GM23338 (cell line): ENCODE measurements around the gene CDK14. TPM values are rescaled to one million over a fixed set of nuclear protein-coding genes. Genes with fewer than 3 reads are reported as not detected.

ENCODE experiments used
- ATAC-seq: fragments of 200-7000 bp; cut with Tn5 transposase; 3 replicates; pipeline ENCODE4 v1.9.1; 2020
- DNase-seq: peaks from one replicate; pipeline ENCODE4 v3.0.0-alpha.2; 2015; ENCODE audit warnings: low spot score
- H2AFZ ChIP-seq: fragments of 200-600 bp; sonication (generic); 2 replicates; pipeline ENCODE4 v1.8.0; 2016; ENCODE audit warnings: antibody characterized with exemption, mild to moderate bottlenecking, moderate library complexity
- H3F3A ChIP-seq: fragments of 200-600 bp; sonication (generic); replicated peaks from 2 replicates; pipeline ENCODE4 v1.8.0; 2017; ENCODE audit warnings: antibody characterized with exemption, mixed run types, low read depth
- H3K27ac ChIP-seq: fragments of 200-600 bp; sonication (generic); 2 replicates; pipeline ENCODE4 v1.6.1; 2016; ENCODE audit warnings: low read depth
- H3K27me3 ChIP-seq: fragments of 200-600 bp; sonication (generic); 2 replicates; pipeline ENCODE4 v1.8.0; 2016; ENCODE audit warnings: mild to moderate bottlenecking, mixed run types, moderate library complexity; ENCODE audit not compliant: insufficient read depth
- H3K36me3 ChIP-seq: fragments of 200-600 bp; sonication (generic); 2 replicates; pipeline ENCODE4 v1.8.0; 2016; ENCODE audit warnings: mild to moderate bottlenecking; ENCODE audit not compliant: insufficient read depth
- H3K4me1 ChIP-seq: fragments of 200-600 bp; sonication (generic); 2 replicates; pipeline ENCODE4 v1.8.0; 2016; ENCODE audit warnings: mild to moderate bottlenecking, moderate library complexity; ENCODE audit not compliant: insufficient read depth
- H3K4me2 ChIP-seq: fragments of 200-600 bp; sonication (generic); 2 replicates; pipeline ENCODE4 v1.7.1; 2017; ENCODE audit warnings: mixed run types
- H3K4me3 ChIP-seq: fragments of 200-600 bp; sonication (generic); 2 replicates; pipeline ENCODE4 v1.6.1; 2016; ENCODE audit warnings: mixed run types
- H3K79me2 ChIP-seq: fragments of 200-600 bp; sonication (generic); replicated peaks from 2 replicates; pipeline ENCODE4 v1.8.0; 2017; ENCODE audit warnings: mild to moderate bottlenecking; ENCODE audit not compliant: insufficient read depth
- H3K9me2 ChIP-seq: fragments of 200-600 bp; sonication (generic); 2 replicates; pipeline ENCODE4 v1.8.0; 2017; ENCODE audit not compliant: insufficient read depth
- H4K20me1 ChIP-seq: fragments of 200-600 bp; sonication (generic); replicated peaks from 2 replicates; pipeline ENCODE4 v1.8.0; 2017; ENCODE audit warnings: mild to moderate bottlenecking; ENCODE audit not compliant: insufficient read depth
- H3K27ac Mint-ChIP-seq: 2 replicates; pipeline ENCODE4 v1.8.0; 2020; ENCODE audit warnings: inconsistent platforms, mild to moderate bottlenecking, moderate library complexity, mixed read lengths
- H3K27me3 Mint-ChIP-seq: 3 replicates; pipeline ENCODE4 v1.8.0; 2022; ENCODE audit warnings: low read depth, mild to moderate bottlenecking, moderate library complexity, mixed read lengths, inconsistent platforms; ENCODE audit not compliant: insufficient read depth, poor library complexity
- H3K36me3 Mint-ChIP-seq: 3 replicates; pipeline ENCODE4 v1.8.0; 2021; ENCODE audit warnings: low read depth, mild to moderate bottlenecking, inconsistent platforms, moderate library complexity, mixed read lengths
- H3K4me1 Mint-ChIP-seq: 3 replicates; pipeline ENCODE4 v1.8.0; 2020; ENCODE audit warnings: mild to moderate bottlenecking, inconsistent platforms, mixed read lengths
- H3K4me3 Mint-ChIP-seq: 3 replicates; pipeline ENCODE4 v1.8.0; 2021; ENCODE audit warnings: moderate library complexity, mild to moderate bottlenecking, inconsistent platforms, mixed read lengths
- H3K9me3 Mint-ChIP-seq: 3 replicates; pipeline ENCODE4 v1.8.0; 2020; ENCODE audit warnings: moderate library complexity, mild to moderate bottlenecking, inconsistent platforms, mixed read lengths
- CREB1 ChIP-seq: fragments of 250-450 bp; sonication (Bioruptor Pico); IDR thresholded peaks from 2 replicates; pipeline ENCODE4 v1.5.0; 2020; ENCODE audit warnings: low read depth, mild to moderate bottlenecking, moderate library complexity
- ETS1 ChIP-seq: IDR thresholded peaks from 2 replicates; pipeline ENCODE4 v1.6.1; 2016; ENCODE audit warnings: antibody characterized with exemption
- EZH2 ChIP-seq: fragments of 200-600 bp; sonication (generic); IDR thresholded peaks from one replicate; pipeline ENCODE4 v1.8.0; 2017; ENCODE audit warnings: antibody characterized with exemption, mild to moderate bottlenecking, low read depth; ENCODE audit not compliant: unreplicated experiment
- EZH2phosphoT487 ChIP-seq: fragments of 200-600 bp; sonication (generic); IDR thresholded peaks from one replicate; pipeline ENCODE4 v1.8.1; 2018; ENCODE audit warnings: antibody characterized with exemption; ENCODE audit not compliant: unreplicated experiment
- JUNB ChIP-seq: IDR thresholded peaks from one replicate; pipeline ENCODE4 v1.6.1; 2016; ENCODE audit warnings: antibody characterized with exemption; ENCODE audit not compliant: unreplicated experiment
- NANOG ChIP-seq: IDR thresholded peaks from 2 replicates; pipeline ENCODE4 v1.6.1; 2016; ENCODE audit warnings: antibody characterized with exemption, borderline replicate concordance
- POLR2AphosphoS5 ChIP-seq: IDR thresholded peaks from 2 replicates; pipeline ENCODE4 v1.6.1; 2016; ENCODE audit warnings: antibody characterized with exemption, low read depth
- STAT1 ChIP-seq: IDR thresholded peaks from one replicate; pipeline ENCODE4 v1.6.1; 2016; ENCODE audit warnings: antibody characterized with exemption; ENCODE audit not compliant: unreplicated experiment
- ZNF114 ChIP-seq: fragments of 250-450 bp; sonication (Bioruptor Pico); IDR thresholded peaks from 2 replicates; pipeline ENCODE4 v1.5.0; 2020; ENCODE audit warnings: mild to moderate bottlenecking, moderate library complexity
- ZNF331 ChIP-seq: fragments of 250-450 bp; sonication (Bioruptor Pico); IDR thresholded peaks from 2 replicates; pipeline ENCODE4 v1.5.0; 2020; ENCODE audit warnings: low read depth, mild to moderate bottlenecking, moderate library complexity
- polyA plus RNA-seq: library from polyadenylated mRNA; unstranded; fragments of >200 nt; fragmentation: Nextera tagmentation; extraction: Ambion mirVana; gene quantifications from 2 replicates; pipeline ENCODE4 v1.2.1, GENCODE V29; 2016
- total RNA-seq: library from RNA; depleted of rRNA; stranded (reverse); fragments of >200 nt; shearing (Covaris generic); gene quantifications from 2 replicates; pipeline ENCODE4 v1.2.3, GENCODE V29; 2014
- TF ChIP-seq, protein P1 (sequence below): IDR thresholded peaks from one replicate; pipeline ENCODE4 v1.6.1; 2018; ENCODE audit warnings: antibody characterized with exemption; ENCODE audit not compliant: unreplicated experiment
- TF ChIP-seq, protein P2 (sequence below), 2 experiments: fragments of 200-600 bp in 1 of 2; sonication (generic) in 1 of 2; conservative IDR thresholded peaks; 2 replicates each; pipeline versions ENCODE4 v1.5.1 to v1.6.1; 2016 to 2017; ENCODE audit warnings: antibody characterized with exemption in 2 of 2, low read depth in 2 of 2, mild to moderate bottlenecking in 2 of 2, moderate library complexity in 1 of 2
- TF ChIP-seq, protein P3 (sequence below): fragments of 250-450 bp; sonication (Bioruptor Pico); IDR thresholded peaks from 2 replicates; pipeline ENCODE4 v1.5.0; 2020; ENCODE audit warnings: mild to moderate bottlenecking, moderate library complexity

The CDK14 gene
- total and polyA plus RNA-seq, 2 experiments from 2014 or later, result 11.2 to 24.0 TPM

- no peaks in the 10 kb centered on the region for H3K4me1 Mint-ChIP-seq
- TF ChIP-seq, protein P1, sequence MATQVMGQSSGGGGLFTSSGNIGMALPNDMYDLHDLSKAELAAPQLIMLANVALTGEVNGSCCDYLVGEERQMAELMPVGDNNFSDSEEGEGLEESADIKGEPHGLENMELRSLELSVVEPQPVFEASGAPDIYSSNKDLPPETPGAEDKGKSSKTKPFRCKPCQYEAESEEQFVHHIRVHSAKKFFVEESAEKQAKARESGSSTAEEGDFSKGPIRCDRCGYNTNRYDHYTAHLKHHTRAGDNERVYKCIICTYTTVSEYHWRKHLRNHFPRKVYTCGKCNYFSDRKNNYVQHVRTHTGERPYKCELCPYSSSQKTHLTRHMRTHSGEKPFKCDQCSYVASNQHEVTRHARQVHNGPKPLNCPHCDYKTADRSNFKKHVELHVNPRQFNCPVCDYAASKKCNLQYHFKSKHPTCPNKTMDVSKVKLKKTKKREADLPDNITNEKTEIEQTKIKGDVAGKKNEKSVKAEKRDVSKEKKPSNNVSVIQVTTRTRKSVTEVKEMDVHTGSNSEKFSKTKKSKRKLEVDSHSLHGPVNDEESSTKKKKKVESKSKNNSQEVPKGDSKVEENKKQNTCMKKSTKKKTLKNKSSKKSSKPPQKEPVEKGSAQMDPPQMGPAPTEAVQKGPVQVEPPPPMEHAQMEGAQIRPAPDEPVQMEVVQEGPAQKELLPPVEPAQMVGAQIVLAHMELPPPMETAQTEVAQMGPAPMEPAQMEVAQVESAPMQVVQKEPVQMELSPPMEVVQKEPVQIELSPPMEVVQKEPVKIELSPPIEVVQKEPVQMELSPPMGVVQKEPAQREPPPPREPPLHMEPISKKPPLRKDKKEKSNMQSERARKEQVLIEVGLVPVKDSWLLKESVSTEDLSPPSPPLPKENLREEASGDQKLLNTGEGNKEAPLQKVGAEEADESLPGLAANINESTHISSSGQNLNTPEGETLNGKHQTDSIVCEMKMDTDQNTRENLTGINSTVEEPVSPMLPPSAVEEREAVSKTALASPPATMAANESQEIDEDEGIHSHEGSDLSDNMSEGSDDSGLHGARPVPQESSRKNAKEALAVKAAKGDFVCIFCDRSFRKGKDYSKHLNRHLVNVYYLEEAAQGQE, result no peak
- TF ChIP-seq STAT1, result no peak
- TF ChIP-seq POLR2AphosphoS5, result no peak
- no peak for TF ChIP-seq CREB1
- TF ChIP-seq NANOG, result no peak
- no peak for TF ChIP-seq ZNF114
- TF ChIP-seq, protein P2, sequence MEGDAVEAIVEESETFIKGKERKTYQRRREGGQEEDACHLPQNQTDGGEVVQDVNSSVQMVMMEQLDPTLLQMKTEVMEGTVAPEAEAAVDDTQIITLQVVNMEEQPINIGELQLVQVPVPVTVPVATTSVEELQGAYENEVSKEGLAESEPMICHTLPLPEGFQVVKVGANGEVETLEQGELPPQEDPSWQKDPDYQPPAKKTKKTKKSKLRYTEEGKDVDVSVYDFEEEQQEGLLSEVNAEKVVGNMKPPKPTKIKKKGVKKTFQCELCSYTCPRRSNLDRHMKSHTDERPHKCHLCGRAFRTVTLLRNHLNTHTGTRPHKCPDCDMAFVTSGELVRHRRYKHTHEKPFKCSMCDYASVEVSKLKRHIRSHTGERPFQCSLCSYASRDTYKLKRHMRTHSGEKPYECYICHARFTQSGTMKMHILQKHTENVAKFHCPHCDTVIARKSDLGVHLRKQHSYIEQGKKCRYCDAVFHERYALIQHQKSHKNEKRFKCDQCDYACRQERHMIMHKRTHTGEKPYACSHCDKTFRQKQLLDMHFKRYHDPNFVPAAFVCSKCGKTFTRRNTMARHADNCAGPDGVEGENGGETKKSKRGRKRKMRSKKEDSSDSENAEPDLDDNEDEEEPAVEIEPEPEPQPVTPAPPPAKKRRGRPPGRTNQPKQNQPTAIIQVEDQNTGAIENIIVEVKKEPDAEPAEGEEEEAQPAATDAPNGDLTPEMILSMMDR (conservative IDR thresholded peaks at IDR 0.05; ENCODE audit: low read depth in 2 of 2), result no peak
- no peak for TF ChIP-seq JUNB
- TF ChIP-seq EZH2, result no peak
- TF ChIP-seq, protein P3, sequence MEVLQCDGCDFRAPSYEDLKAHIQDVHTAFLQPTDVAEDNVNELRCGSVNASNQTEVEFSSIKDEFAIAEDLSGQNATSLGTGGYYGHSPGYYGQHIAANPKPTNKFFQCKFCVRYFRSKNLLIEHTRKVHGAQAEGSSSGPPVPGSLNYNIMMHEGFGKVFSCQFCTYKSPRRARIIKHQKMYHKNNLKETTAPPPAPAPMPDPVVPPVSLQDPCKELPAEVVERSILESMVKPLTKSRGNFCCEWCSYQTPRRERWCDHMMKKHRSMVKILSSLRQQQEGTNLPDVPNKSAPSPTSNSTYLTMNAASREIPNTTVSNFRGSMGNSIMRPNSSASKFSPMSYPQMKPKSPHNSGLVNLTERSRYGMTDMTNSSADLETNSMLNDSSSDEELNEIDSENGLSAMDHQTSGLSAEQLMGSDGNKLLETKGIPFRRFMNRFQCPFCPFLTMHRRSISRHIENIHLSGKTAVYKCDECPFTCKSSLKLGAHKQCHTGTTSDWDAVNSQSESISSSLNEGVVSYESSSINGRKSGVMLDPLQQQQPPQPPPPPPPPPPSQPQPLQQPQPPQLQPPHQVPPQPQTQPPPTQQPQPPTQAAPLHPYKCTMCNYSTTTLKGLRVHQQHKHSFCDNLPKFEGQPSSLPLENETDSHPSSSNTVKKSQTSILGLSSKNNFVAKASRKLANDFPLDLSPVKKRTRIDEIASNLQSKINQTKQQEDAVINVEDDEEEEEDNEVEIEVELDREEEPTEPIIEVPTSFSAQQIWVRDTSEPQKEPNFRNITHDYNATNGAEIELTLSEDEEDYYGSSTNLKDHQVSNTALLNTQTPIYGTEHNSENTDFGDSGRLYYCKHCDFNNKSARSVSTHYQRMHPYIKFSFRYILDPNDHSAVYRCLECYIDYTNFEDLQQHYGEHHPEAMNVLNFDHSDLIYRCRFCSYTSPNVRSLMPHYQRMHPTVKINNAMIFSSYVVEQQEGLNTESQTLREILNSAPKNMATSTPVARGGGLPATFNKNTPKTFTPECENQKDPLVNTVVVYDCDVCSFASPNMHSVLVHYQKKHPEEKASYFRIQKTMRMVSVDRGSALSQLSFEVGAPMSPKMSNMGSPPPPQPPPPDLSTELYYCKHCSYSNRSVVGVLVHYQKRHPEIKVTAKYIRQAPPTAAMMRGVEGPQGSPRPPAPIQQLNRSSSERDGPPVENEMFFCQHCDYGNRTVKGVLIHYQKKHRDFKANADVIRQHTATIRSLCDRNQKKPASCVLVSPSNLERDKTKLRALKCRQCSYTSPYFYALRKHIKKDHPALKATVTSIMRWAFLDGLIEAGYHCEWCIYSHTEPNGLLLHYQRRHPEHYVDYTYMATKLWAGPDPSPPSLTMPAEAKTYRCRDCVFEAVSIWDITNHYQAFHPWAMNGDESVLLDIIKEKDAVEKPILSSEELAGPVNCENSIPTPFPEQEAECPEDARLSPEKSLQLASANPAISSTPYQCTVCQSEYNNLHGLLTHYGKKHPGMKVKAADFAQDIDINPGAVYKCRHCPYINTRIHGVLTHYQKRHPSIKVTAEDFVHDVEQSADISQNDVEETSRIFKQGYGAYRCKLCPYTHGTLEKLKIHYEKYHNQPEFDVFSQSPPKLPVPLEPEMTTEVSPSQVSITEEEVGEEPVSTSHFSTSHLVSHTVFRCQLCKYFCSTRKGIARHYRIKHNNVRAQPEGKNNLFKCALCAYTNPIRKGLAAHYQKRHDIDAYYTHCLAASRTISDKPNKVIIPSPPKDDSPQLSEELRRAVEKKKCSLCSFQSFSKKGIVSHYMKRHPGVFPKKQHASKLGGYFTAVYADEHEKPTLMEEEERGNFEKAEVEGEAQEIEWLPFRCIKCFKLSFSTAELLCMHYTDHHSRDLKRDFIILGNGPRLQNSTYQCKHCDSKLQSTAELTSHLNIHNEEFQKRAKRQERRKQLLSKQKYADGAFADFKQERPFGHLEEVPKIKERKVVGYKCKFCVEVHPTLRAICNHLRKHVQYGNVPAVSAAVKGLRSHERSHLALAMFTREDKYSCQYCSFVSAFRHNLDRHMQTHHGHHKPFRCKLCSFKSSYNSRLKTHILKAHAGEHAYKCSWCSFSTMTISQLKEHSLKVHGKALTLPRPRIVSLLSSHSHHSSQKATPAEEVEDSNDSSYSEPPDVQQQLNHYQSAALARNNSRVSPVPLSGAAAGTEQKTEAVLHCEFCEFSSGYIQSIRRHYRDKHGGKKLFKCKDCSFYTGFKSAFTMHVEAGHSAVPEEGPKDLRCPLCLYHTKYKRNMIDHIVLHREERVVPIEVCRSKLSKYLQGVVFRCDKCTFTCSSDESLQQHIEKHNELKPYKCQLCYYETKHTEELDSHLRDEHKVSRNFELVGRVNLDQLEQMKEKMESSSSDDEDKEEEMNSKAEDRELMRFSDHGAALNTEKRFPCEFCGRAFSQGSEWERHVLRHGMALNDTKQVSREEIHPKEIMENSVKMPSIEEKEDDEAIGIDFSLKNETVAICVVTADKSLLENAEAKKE, result no peak
- no peak for TF ChIP-seq EZH2phosphoT487
- no peak for TF ChIP-seq ETS1
- no peak for TF ChIP-seq ZNF331 (CRISPR knock-in tag)
- no peak for DNase-seq
- ATAC-seq, result no peak
- H3K4me3 Mint-ChIP-seq, result no peak overlapping the region
- Histone ChIP-seq H3K27ac (no peak overlapping the region), H3K4me1 (no peaks in the 10 kb centered on the region), H3K4me3 (no peak overlapping the region), H2AFZ (no peak overlapping the region), H3K27me3 (no peaks in the 10 kb centered on the region), H4K20me1 (no peaks in the 10 kb centered on the region), H3K4me2 (no peak overlapping the region), H3F3A (no peaks in the 10 kb centered on the region), H3K79me2 (no peaks in the 10 kb centered on the region), H3K9me2 (no peaks in the 10 kb centered on the region; the same call in 1 of the 2 replicates), H3K36me3 (no peaks in the 10 kb centered on the region)
- no peaks in the 10 kb centered on the region for H3K9me3 Mint-ChIP-seq
- H3K27me3 Mint-ChIP-seq, result peaks cover 2% of the 10 kb centered on the region
- no peaks in the 10 kb centered on the region for H3K36me3 Mint-ChIP-seq
- no peak overlapping the region for H3K27ac Mint-ChIP-seq
Measured at GRCh38 chr7:91107460-91107859, 511.3 kb downstream of the CDK14 start.
